Neuronal stem cell (in vitro differentiated cells): Measurements from ENCODE around the gene SLX9.

Experiments used
- DNase-seq: peaks from one replicate; pipeline ENCODE4 v3.0.0-alpha.2; 2013; ENCODE audit warnings: low spot score
- H2AFZ ChIP-seq: one replicate; pipeline ENCODE4 v1.6.1; 2013; ENCODE audit warnings: mild to moderate bottlenecking, low read length, inconsistent platforms
- H2AK5ac ChIP-seq: 2 replicates; pipeline ENCODE4 v1.6.1; 2013; ENCODE audit warnings: low read depth, mild to moderate bottlenecking, inconsistent platforms, low read length, moderate library complexity, mixed read lengths
- H2BK120ac ChIP-seq: 2 replicates; pipeline ENCODE4 v1.6.1; 2013; ENCODE audit warnings: low read depth, mild to moderate bottlenecking, inconsistent platforms, low read length, moderate library complexity, mixed read lengths
- H2BK12ac ChIP-seq: one replicate; pipeline ENCODE4 v1.6.1; 2013; ENCODE audit warnings: low read length, inconsistent platforms
- H2BK15ac ChIP-seq: 2 replicates; pipeline ENCODE4 v1.6.1; 2013; ENCODE audit warnings: mild to moderate bottlenecking, low read length, inconsistent platforms, mixed read lengths
- H2BK5ac ChIP-seq: one replicate; pipeline ENCODE4 v1.6.1; 2013; ENCODE audit warnings: inconsistent platforms, mild to moderate bottlenecking, low read length, moderate library complexity
- H3K14ac ChIP-seq: one replicate; pipeline ENCODE4 v1.6.1; 2013; ENCODE audit warnings: low read length, inconsistent platforms
- H3K18ac ChIP-seq: 2 replicates; pipeline ENCODE4 v1.6.1; 2013; ENCODE audit warnings: low read length, inconsistent platforms
- H3K23ac ChIP-seq: 2 replicates; pipeline ENCODE4 v1.6.1; 2013; ENCODE audit warnings: low read depth, mild to moderate bottlenecking, mixed read lengths, low read length, inconsistent platforms; ENCODE audit not compliant: poor library complexity
- H3K27ac ChIP-seq: replicated peaks from 3 replicates; pipeline ENCODE4 v1.5.1; 2013; ENCODE audit warnings: low read length, inconsistent platforms
- H3K27me3 ChIP-seq, 3 experiments: 2 replicates each; pipeline ENCODE4 v1.6.1; 2013; ENCODE audit warnings: low read length in 3 of 3, mild to moderate bottlenecking in 2 of 3, inconsistent platforms in 1 of 3, low read depth in 1 of 3, mixed read lengths in 1 of 3, moderate library complexity in 1 of 3; ENCODE audit not compliant: control insufficient read depth in 3 of 3, insufficient read depth in 3 of 3
- H3K36me3 ChIP-seq, 2 donors: replicated peaks in 1 of 2; 2 replicates each; pipeline ENCODE4 v1.6.1; 2013; ENCODE audit warnings: low read length in 2 of 2; ENCODE audit not compliant: control insufficient read depth in 2 of 2, insufficient read depth in 2 of 2
- H3K4ac ChIP-seq: 2 replicates; pipeline ENCODE4 v1.6.1; 2013; ENCODE audit warnings: inconsistent platforms, mild to moderate bottlenecking, low read length, moderate library complexity
- H3K4me1 ChIP-seq, 2 donors: 1 replicate in 1 of 2; 2 replicates in 1 of 2; pipeline ENCODE4 v1.6.1; 2013; ENCODE audit warnings: low read length in 2 of 2, low read depth in 1 of 2; ENCODE audit not compliant: control insufficient read depth in 2 of 2, insufficient read depth in 1 of 2
- H3K4me2 ChIP-seq: one replicate; pipeline ENCODE4 v1.6.1; 2013; ENCODE audit warnings: mild to moderate bottlenecking, low read length, inconsistent platforms; ENCODE audit not compliant: insufficient read depth, poor library complexity, severe bottlenecking
- H3K4me3 ChIP-seq, 2 donors: 2 replicates each; pipeline ENCODE4 v1.5.1; 2013; ENCODE audit warnings: low read length in 2 of 2, mild to moderate bottlenecking in 2 of 2, inconsistent platforms in 1 of 2, moderate library complexity in 1 of 2
- H3K79me1 ChIP-seq: one replicate; pipeline ENCODE4 v1.6.1; 2013; ENCODE audit warnings: low read depth, mild to moderate bottlenecking, inconsistent platforms, low read length, moderate library complexity
- H3K9ac ChIP-seq: one replicate; pipeline ENCODE4 v1.6.1; 2013; ENCODE audit warnings: mild to moderate bottlenecking, low read depth, low read length, inconsistent platforms; ENCODE audit not compliant: poor library complexity
- H3K9me3 ChIP-seq, 2 donors: replicated peaks in 1 of 2; 2 replicates each; pipeline versions ENCODE3 to v1.6.1; 2013; ENCODE audit warnings: low read length in 2 of 2, mild to moderate bottlenecking in 2 of 2, inconsistent platforms in 1 of 2, low read depth in 1 of 2, mixed read lengths in 1 of 2, moderate library complexity in 1 of 2; ENCODE audit not compliant: control insufficient read depth in 2 of 2, insufficient read depth in 1 of 2
- H4K8ac ChIP-seq: one replicate; pipeline ENCODE4 v1.6.1; 2013; ENCODE audit warnings: low read depth, mild to moderate bottlenecking, inconsistent platforms, low read length, moderate library complexity
- H4K91ac ChIP-seq: one replicate; pipeline ENCODE4 v1.6.1; 2013; ENCODE audit warnings: low read length, low read depth, mild to moderate bottlenecking, inconsistent platforms; ENCODE audit not compliant: poor library complexity
- WGBS, 2 donors: extraction: QIAGEN DNeasy Blood & Tissue Kit; methylation state at CpG; one replicate each; pipeline ENCODE4 v1.1.7; 2013; ENCODE audit warnings: missing lambda C conversion rate in 2 of 2, mixed read lengths in 1 of 2; ENCODE audit not compliant: insufficient read length in 2 of 2, insufficient replicate concordance in 1 of 2; ENCODE audit errors: extremely low coverage in 2 of 2; 5-methylcytosine and 5-hydroxymethylcytosine counted together

Gene SLX9

GRCh38 chr21:44931137-44931500, 8.7 kb upstream of the SLX9 start:
- no peak overlapping the region for H2BK12ac ChIP-seq
- H3K14ac ChIP-seq, result no peak overlapping the region
- H3K36me3 ChIP-seq, result no peaks in the 10 kb centered on the region
- H2BK5ac ChIP-seq, result no peak overlapping the region
- H3K4me3 ChIP-seq, result peak overlapping the region; percentile 1 to 24
- H3K27me3 ChIP-seq, result peaks cover 40 to 79% (median 61%) of the 10 kb centered on the region in 3 experiments
- no peak for DNase-seq
- H2BK120ac ChIP-seq, result no peak overlapping the region
- H3K23ac ChIP-seq, result peak overlapping the region; percentile 68
- no peak overlapping the region for H4K8ac ChIP-seq
- H3K4me2 ChIP-seq, result peak overlapping the region; percentile 33
- H3K27ac ChIP-seq, result no peak overlapping the region
- no peak overlapping the region for H3K4ac ChIP-seq
- H2BK15ac ChIP-seq, result no peak overlapping the region
- peaks cover 0 to 6% of the 10 kb centered on the region in 2 donors for H3K9me3 ChIP-seq
- H2AK5ac ChIP-seq, result no peak overlapping the region
- no CpG with 5 or more reads among the region's 19 CpGs for WGBS, 2 donors
- H3K4me1 ChIP-seq, result peaks cover 16 to 28% of the 10 kb centered on the region in 2 donors
- no peak overlapping the region for H4K91ac ChIP-seq
- H2AFZ ChIP-seq, result peak overlapping the region; percentile 56
- H3K9ac ChIP-seq, result no peak overlapping the region
- no peak overlapping the region for H3K18ac ChIP-seq
- no peaks in the 10 kb centered on the region for H3K79me1 ChIP-seq

DNA sequence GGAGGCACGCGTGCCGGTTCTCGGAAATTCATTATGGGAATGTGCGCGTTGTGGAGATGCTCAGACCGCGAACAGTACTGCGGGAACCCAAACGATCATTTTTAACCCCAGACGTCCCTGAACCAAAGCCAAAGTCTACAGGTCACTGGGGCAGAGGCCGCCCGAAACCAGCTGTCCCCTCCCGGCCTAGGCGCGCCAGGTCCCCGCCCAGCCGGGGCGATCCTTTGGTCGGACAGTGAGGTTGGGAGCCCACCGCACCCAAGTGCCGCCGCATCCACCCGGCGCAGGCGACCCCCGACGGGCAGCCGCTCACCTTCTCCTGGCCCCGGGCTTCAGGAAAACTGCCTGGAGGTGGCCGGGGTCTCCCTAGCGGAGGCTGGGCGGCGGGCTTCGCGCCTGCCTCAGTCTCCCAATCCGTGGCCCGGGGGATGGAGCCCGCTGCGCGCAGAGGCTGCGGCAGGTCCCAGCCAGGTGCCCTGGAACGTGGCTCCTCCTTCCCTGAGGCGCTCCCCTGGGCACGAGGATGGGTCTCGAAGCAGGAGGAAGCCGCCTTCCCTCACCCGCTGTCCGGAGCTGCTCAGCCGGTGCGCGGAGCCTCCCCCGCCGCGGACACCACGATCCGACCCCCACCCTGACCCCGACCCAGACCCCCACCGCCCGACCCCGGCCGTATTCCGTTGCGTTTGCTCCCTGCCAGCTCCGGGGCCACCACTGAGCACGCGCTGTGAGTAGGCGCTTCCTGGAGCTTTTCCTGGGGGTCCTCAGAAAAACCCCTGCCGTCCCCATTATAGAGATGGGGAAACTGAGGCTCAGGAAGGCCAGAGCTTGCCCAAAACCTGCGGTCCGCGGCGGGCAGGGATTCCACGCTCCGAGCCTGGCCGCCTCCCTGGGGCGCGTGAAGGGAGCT, 8.1 kb upstream of the SLX9 start:
- Histone ChIP-seq H3K14ac (peak overlapping the region; percentile 38), H2BK15ac (peak overlapping the region; percentile 67), H3K4me2 (peak overlapping the region; percentile 57), H3K23ac (peak overlapping the region; percentile 80), H2AFZ (peak overlapping the region; percentile 59), H3K27ac (no peak overlapping the region), H3K4me3 (peak overlapping the region; percentile 1 to 55), H3K4ac (no peak overlapping the region), H3K27me3 (peaks cover 33 to 73% (median 57%) of the 10 kb centered on the region in 3 experiments), H2AK5ac (peak overlapping the region; percentile 75), H3K4me1 (peaks cover 14 to 26% of the 10 kb centered on the region in 2 donors), H3K9me3 (peaks cover 0 to 6% of the 10 kb centered on the region in 2 donors), H3K9ac (no peak overlapping the region), H3K36me3 (no peaks in the 10 kb centered on the region), H2BK5ac (peak overlapping the region; percentile 13), H3K18ac (peak overlapping the region; percentile 90), H3K79me1 (no peaks in the 10 kb centered on the region), H4K91ac (no peak overlapping the region), H2BK12ac (no peak overlapping the region), H4K8ac (no peak overlapping the region), H2BK120ac (peak overlapping the region; percentile 61)
- no CpG with 5 or more reads among the region's 78 CpGs for WGBS, 2 donors
- DNase-seq, result no peak

DNA sequence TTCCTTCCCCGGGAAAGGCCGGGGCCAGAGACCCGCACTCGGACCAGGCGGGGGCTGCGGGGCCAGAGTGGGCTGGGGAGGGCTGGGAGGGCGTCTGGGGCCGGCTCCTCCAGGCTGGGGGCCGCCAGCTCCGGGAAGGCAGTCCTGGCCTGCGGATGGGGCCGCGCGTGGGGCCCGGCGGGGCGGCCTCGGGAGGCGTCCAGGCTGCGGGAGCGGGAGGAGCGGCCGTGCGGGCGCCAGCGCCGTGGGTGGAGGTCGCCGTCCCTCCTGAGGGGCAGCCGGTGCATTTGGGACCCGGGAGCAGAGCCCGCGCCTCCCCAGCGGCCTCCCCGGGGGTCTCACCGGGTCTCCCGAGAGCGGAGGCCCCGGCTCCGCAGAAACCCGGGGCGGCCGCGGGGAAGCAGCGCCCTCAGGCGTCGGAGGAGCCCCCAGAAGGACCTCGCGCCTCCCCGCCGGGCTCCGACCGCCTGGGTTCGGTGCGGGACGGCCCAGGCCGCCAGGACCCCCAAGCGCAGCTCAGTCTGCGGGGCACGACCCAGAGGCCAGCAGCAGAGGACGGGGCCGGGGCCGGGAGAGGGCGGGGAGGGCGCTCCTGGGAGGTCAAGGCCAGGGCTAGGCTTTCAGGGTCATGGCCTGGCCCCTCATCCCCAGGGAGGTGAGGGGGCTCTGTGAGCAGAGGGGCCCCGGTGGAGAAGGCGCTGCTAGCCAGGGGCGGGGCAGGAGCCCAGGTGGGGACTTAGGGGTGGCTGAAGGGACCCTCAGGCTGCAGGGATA, 7.2 kb upstream of the SLX9 start:
- no peak for DNase-seq
- Histone ChIP-seq H2BK12ac (peak overlapping the region; percentile 41), H3K4me2 (peak overlapping the region; percentile 57), H2AFZ (peak overlapping the region; percentile 59), H3K9ac (peak overlapping the region; percentile 44), H4K91ac (no peak overlapping the region), H4K8ac (no peak overlapping the region), H2BK5ac (peak overlapping the region; percentile 13), H3K27me3 (peaks cover 30 to 65% (median 56%) of the 10 kb centered on the region in 3 experiments), H3K27ac (no peak overlapping the region), H3K23ac (peak overlapping the region; percentile 80), H2BK15ac (no peak overlapping the region), H3K4me3 (peak overlapping the region in 1 of 2 donors; percentile 55), H3K79me1 (no peaks in the 10 kb centered on the region), H3K14ac (peak overlapping the region; percentile 38), H3K4ac (no peak overlapping the region), H3K18ac (peak overlapping the region; percentile 90), H3K36me3 (no peaks in the 10 kb centered on the region), H2AK5ac (peak overlapping the region; percentile 70), H3K4me1 (peaks cover 8 to 18% of the 10 kb centered on the region in 2 donors), H2BK120ac (no peak overlapping the region), H3K9me3 (peaks cover 0 to 6% of the 10 kb centered on the region in 2 donors)
- no CpG with 5 or more reads among the region's 68 CpGs for WGBS, 2 donors
